ENCODE data around the gene FADS1. TPM values are rescaled to one million over a fixed set of nuclear protein-coding genes. Genes with fewer than 3 reads are reported as not detected.

The FADS1 gene
- total and polyA plus RNA-seq, 2 donors (not counting 3 experiments of a cell fraction or from before 2014, with no cell fraction given), result 110 to 121 TPM

GRCh38 chr11:61803889-61804647 lies 12.7 kb downstream of the FADS1 start:
- no TSS peak for BruUV-seq (replicated peaks)
- peaks cover 15 to 30% of the 10 kb centered on the region in 2 experiments for H3K36me3 ChIP-seq (ENCODE audit: control insufficient read depth in 2 of 2, extremely low read depth in 1 of 2, insufficient read depth in 2 of 2, low read length in 2 of 2)
- no peak overlapping the region for H2AFZ ChIP-seq (ENCODE audit: low read depth, low read length)
- no peak overlapping the region for H3K4me2 ChIP-seq (ENCODE audit: insufficient read depth, low read length)
- FAIRE-seq (no peak), DNase-seq (ENCODE audit: low read depth, low spot score) (no peak)
- peaks cover 2% of the 10 kb centered on the region for H3K79me2 ChIP-seq (ENCODE audit: control insufficient read depth, insufficient read depth, low read length)
- dilution Hi-C loops (cut with MboI; ENCODE audit: extremely low pct_ligation_motif_present, low sequenced_read_pairs), result no loop called here
- peaks cover 13% of the 10 kb centered on the region for H3K4me1 ChIP-seq (ENCODE audit: control insufficient read depth, extremely low read depth, insufficient read depth, low read length)
- H3K4me3 ChIP-seq (replicated peaks in 1 of 3; ENCODE audit: insufficient read depth in 1 of 3, low read depth in 1 of 3, low read length in 3 of 3), result no peak overlapping the region
- no peaks in the 10 kb centered on the region for H3K9me3 ChIP-seq (replicated peaks; ENCODE audit: control insufficient read depth, insufficient read depth, low read length)
- ChIA-PET POLR2A (no interaction called here), CTCF (interaction anchor here (1.2 to 1.4 kb wide), 3 partner anchors 11 to 304 kb away, joined by 3 to 4 read pairs (median 3); partner anchors contain the start of gene FADS2)
- peak overlapping the region; percentile 5 for H3K27ac ChIP-seq (ENCODE audit: insufficient read depth, low read depth, low read length)
- intact Hi-C loops (cut with micrococcal nuclease), result no loop called here
- no peak for TF ChIP-seq EZH2 (IDR thresholded peaks at IDR 0.05; ENCODE audit: borderline replicate concordance, low read depth, low read length, severe bottlenecking)
- TF ChIP-seq FOS (IDR thresholded peaks at IDR 0.05; ENCODE audit: borderline replicate concordance, insufficient read depth, low read length), result no peak
- TF ChIP-seq MYC (IDR thresholded peaks at IDR 0.05; ENCODE audit: low read depth, low read length), result no peak
- TF ChIP-seq MAX (IDR thresholded peaks at IDR 0.05; ENCODE audit: insufficient read depth, insufficient read length), result no peak
- TF ChIP-seq CTCF (IDR thresholded peaks at IDR 0.05; ENCODE audit: extremely low read depth in 1 of 2, insufficient read depth in 1 of 2, low read depth in 1 of 2, low read length in 2 of 2), result no peak
- no peak for TF ChIP-seq POLR2A (IDR thresholded peaks at IDR 0.05; ENCODE audit: low read depth, low read length)
- TF ChIP-seq GATA2 (IDR thresholded peaks at IDR 0.05; ENCODE audit: insufficient read depth, insufficient read length, low read depth, low read length), result no peak
- TF ChIP-seq POLR2AphosphoS5 (IDR thresholded peaks at IDR 0.05; ENCODE audit: insufficient read depth, low read depth, low read length), result no peak
- TF ChIP-seq JUN (IDR thresholded peaks at IDR 0.05; ENCODE audit: borderline replicate concordance, insufficient read depth, insufficient read length, low read depth), result no peak
- H4K20me1 ChIP-seq (replicated peaks; ENCODE audit: control insufficient read depth, extremely low read depth, insufficient read depth, low read length), result no peaks in the 10 kb centered on the region
- no peaks in the 10 kb centered on the region for H3K9me1 ChIP-seq (replicated peaks; ENCODE audit: control insufficient read depth, extremely low read depth, insufficient read depth, low read length)
- no peaks in the 10 kb centered on the region for H3K27me3 ChIP-seq (ENCODE audit: control insufficient read depth in 2 of 2, insufficient read depth in 2 of 2, low read length in 2 of 2)
- no peak overlapping the region for H3K9ac ChIP-seq (replicated peaks; ENCODE audit: extremely low read depth, insufficient read depth, low read length)

Data from endothelial cell of umbilical vein (primary cell).